ENCODE data around the gene GPX3. TPM values are rescaled to one million over a fixed set of nuclear protein-coding genes. Genes with fewer than 3 reads are reported as not detected.

Gene GPX3
- total and polyA plus RNA-seq, 2 donors (not counting 3 experiments of a cell fraction or from before 2014, with no cell fraction given), result 5.1 to 17.1 TPM

DNA sequence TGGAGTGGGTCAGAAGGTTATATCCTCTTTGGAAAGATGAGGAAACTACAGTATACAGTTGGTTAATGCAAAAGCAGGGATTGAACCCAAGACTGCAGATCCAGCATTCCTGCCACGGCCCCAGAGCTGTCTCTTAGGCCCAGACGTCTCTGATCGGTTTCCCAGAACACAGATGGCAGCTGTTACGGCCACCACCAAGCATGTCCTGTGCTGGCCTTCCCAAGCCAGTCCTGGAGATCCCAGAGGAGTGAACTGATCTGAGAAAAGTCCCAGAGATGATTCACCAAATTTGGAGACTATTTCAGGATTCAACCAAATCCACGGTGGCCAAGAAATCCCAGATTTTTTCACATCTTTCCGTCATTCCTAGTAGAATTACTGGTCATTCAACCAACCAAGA lies 40.4 kb downstream of the GPX3 start:
- FAIRE-seq, result no peak
- intact Hi-C loops (cut with micrococcal nuclease) (no loop called here), dilution Hi-C loops (cut with MboI; ENCODE audit: extremely low pct_ligation_motif_present, low sequenced_read_pairs) (no loop called here)
- H3K4me2 ChIP-seq (ENCODE audit: insufficient read depth, low read length), result no peak overlapping the region
- H3K9ac ChIP-seq (replicated peaks; ENCODE audit: extremely low read depth, insufficient read depth, low read length), result no peak overlapping the region
- POLR2A ChIA-PET, result interaction anchor here (0.6 kb wide), 1 partner anchor 10 kb away, joined by 3 read pairs; no protein-coding TSS in a partner anchor
- H3K79me2 ChIP-seq (ENCODE audit: control insufficient read depth, insufficient read depth, low read length), result no peaks in the 10 kb centered on the region
- H3K4me1 ChIP-seq (ENCODE audit: control insufficient read depth, extremely low read depth, insufficient read depth, low read length), result peaks cover 24% of the 10 kb centered on the region
- CTCF ChIA-PET, result interaction anchor here (1.0 to 7.5 kb wide), 3 partner anchors 9 to 58 kb away, joined by 3 to 46 read pairs (median 45); no protein-coding TSS in a partner anchor
- BruUV-seq (replicated peaks), result no TSS peak
- H3K27me3 ChIP-seq (ENCODE audit: control insufficient read depth in 2 of 2, insufficient read depth in 2 of 2, low read length in 2 of 2), result no peaks in the 10 kb centered on the region
- no peak for DNase-seq (ENCODE audit: low read depth, low spot score)
- H3K9me3 ChIP-seq (replicated peaks; ENCODE audit: control insufficient read depth, insufficient read depth, low read length), result no peaks in the 10 kb centered on the region
- no peak overlapping the region for H3K4me3 ChIP-seq (replicated peaks in 1 of 3; ENCODE audit: insufficient read depth in 1 of 3, low read depth in 1 of 3, low read length in 3 of 3)
- TF ChIP-seq POLR2AphosphoS5 (IDR thresholded peaks at IDR 0.05; ENCODE audit: insufficient read depth, low read depth, low read length) (no peak), JUN (IDR thresholded peaks at IDR 0.05; ENCODE audit: borderline replicate concordance, insufficient read depth, insufficient read length, low read depth) (no peak), EZH2 (IDR thresholded peaks at IDR 0.05; ENCODE audit: borderline replicate concordance, low read depth, low read length, severe bottlenecking) (no peak), MYC (IDR thresholded peaks at IDR 0.05; ENCODE audit: low read depth, low read length) (no peak), GATA2 (IDR thresholded peaks at IDR 0.05; ENCODE audit: insufficient read depth, insufficient read length, low read depth, low read length) (no peak), MAX (IDR thresholded peaks at IDR 0.05; ENCODE audit: insufficient read depth, insufficient read length) (no peak), POLR2A (IDR thresholded peaks at IDR 0.05; ENCODE audit: low read depth, low read length) (no peak), FOS (IDR thresholded peaks at IDR 0.05; ENCODE audit: borderline replicate concordance, insufficient read depth, low read length) (no peak)
- TF ChIP-seq, protein P1, sequence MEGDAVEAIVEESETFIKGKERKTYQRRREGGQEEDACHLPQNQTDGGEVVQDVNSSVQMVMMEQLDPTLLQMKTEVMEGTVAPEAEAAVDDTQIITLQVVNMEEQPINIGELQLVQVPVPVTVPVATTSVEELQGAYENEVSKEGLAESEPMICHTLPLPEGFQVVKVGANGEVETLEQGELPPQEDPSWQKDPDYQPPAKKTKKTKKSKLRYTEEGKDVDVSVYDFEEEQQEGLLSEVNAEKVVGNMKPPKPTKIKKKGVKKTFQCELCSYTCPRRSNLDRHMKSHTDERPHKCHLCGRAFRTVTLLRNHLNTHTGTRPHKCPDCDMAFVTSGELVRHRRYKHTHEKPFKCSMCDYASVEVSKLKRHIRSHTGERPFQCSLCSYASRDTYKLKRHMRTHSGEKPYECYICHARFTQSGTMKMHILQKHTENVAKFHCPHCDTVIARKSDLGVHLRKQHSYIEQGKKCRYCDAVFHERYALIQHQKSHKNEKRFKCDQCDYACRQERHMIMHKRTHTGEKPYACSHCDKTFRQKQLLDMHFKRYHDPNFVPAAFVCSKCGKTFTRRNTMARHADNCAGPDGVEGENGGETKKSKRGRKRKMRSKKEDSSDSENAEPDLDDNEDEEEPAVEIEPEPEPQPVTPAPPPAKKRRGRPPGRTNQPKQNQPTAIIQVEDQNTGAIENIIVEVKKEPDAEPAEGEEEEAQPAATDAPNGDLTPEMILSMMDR (IDR thresholded peaks at IDR 0.05; ENCODE audit: extremely low read depth in 1 of 2, insufficient read depth in 1 of 2, low read depth in 1 of 2, low read length in 2 of 2), result no peak
- no peaks in the 10 kb centered on the region for H3K9me1 ChIP-seq (replicated peaks; ENCODE audit: control insufficient read depth, extremely low read depth, insufficient read depth, low read length)
- no peaks in the 10 kb centered on the region for H4K20me1 ChIP-seq (replicated peaks; ENCODE audit: control insufficient read depth, extremely low read depth, insufficient read depth, low read length)
- peaks cover 3 to 33% of the 10 kb centered on the region in 2 experiments for H3K36me3 ChIP-seq (ENCODE audit: control insufficient read depth in 2 of 2, extremely low read depth in 1 of 2, insufficient read depth in 2 of 2, low read length in 2 of 2)
- H3K27ac ChIP-seq (ENCODE audit: insufficient read depth, low read depth, low read length), result no peak overlapping the region
- H2AFZ ChIP-seq (ENCODE audit: low read depth, low read length), result no peak overlapping the region

All from endothelial cell of umbilical vein (primary cell).